K562 (cell line): ENCODE results near the gene FGL2. TPM values are rescaled to one million over a fixed set of nuclear protein-coding genes. Genes with fewer than 3 reads are reported as not detected.
"Not testable (repeated sequence)": the region's sequence is repeated elsewhere in the genome, so short reads cannot be mapped to it uniquely, and the experiment has no call there.

ENCODE experiments used
- ATAC-seq: fragments of 200-7000 bp; cut with Tn5 transposase; 3 replicates; pipeline ENCODE4 v1.9.1; 2020; ENCODE audit warnings: moderate library complexity
- BruUV-seq: library from RNA; stranded (reverse); fragments of 400-500 nt; replicated peaks from 2 replicates; lab custom pipeline; 2021; lab: Mats Ljungman, UMichigan
- CTCF ChIA-PET: fragments of 300-600 bp; formaldehyde crosslinking; extraction: SDS; loops from one replicate; lab custom pipeline; 2021; ENCODE audit warnings: low intra/inter-chr PET ratio; lab: Yijun Ruan, JAX
- POLR2A ChIA-PET: fragments of 300-600, 350-650 bp; sonication (Branson Sonifier 250); formaldehyde crosslinking; extraction: SDS; loops from one replicate; lab custom pipeline; 2021; ENCODE audit warnings: antibody characterized with exemption, inconsistent platforms; lab: Yijun Ruan, JAX
- DNase-seq, 4 experiments: peaks; one replicate each; pipeline versions ENCODE4 v3.0.0 to v3.0.0-alpha.2; 2011 to 2018; ENCODE audit warnings: low spot score in 3 of 4, mixed read lengths in 3 of 4; ENCODE audit errors: extremely low read depth in 1 of 4
- FAIRE-seq: peaks from 2 replicates; lab custom pipeline; 2011; peaks lifted over from hg19 to GRCh38; lab: Jason Lieb, UNC
- H2AFZ ChIP-seq: 2 replicates; pipeline ENCODE4 v1.6.0; 2011; ENCODE audit warnings: low read depth, low read length, control low read depth, inconsistent platforms
- H3K27ac ChIP-seq: fragments of 200-600 bp; 3 replicates; pipeline ENCODE4 v1.8.0; 2011; ENCODE audit warnings: low read depth, mild to moderate bottlenecking, control low read depth, inconsistent platforms, low read length, moderate library complexity, mixed read lengths; ENCODE audit errors: extremely low read depth
- H3K27me3 ChIP-seq, 2 experiments: fragments of 300-600 bp in 1 of 2; 2 replicates in 1 of 2; 3 replicates in 1 of 2; pipeline versions ENCODE4 v1.6.0 to v1.8.0; 2011; ENCODE audit warnings: inconsistent platforms in 2 of 2, low read length in 2 of 2, mild to moderate bottlenecking in 1 of 2, mixed read lengths in 1 of 2, moderate library complexity in 1 of 2; ENCODE audit not compliant: control insufficient read depth in 2 of 2, insufficient read depth in 2 of 2
- H3K36me3 ChIP-seq: fragments of 300-600 bp; 3 replicates; pipeline ENCODE4 v1.8.0; 2011; ENCODE audit warnings: mild to moderate bottlenecking, low read length, inconsistent platforms; ENCODE audit not compliant: control insufficient read depth, insufficient read depth
- H3K4me1 ChIP-seq, 2 experiments: fragments of 200-600 bp in 1 of 2; replicated peaks in 1 of 2; 2 replicates in 1 of 2; 3 replicates in 1 of 2; pipeline versions ENCODE4 v1.5.1 to v1.8.0; 2011; ENCODE audit warnings: inconsistent platforms in 2 of 2, low read length in 2 of 2, mild to moderate bottlenecking in 1 of 2, mixed read lengths in 1 of 2, moderate library complexity in 1 of 2; ENCODE audit not compliant: control insufficient read depth in 2 of 2, insufficient read depth in 2 of 2
- H3K4me2 ChIP-seq: 2 replicates; pipeline ENCODE4 v1.6.1; 2011; ENCODE audit warnings: low read length, control low read depth, inconsistent platforms, mixed read lengths; ENCODE audit not compliant: insufficient read depth
- H3K4me3 ChIP-seq: fragments of 200-600 bp; sonication (generic), shearing (Covaris generic); 2 replicates; pipeline ENCODE4 v1.5.1; 2016; ENCODE audit warnings: control low read depth, inconsistent platforms
- H3K79me2 ChIP-seq: fragments of 200-600 bp; 3 replicates; pipeline ENCODE4 v1.8.0; 2011; ENCODE audit warnings: low read length, inconsistent platforms; ENCODE audit not compliant: control insufficient read depth, insufficient read depth
- H3K9ac ChIP-seq, 2 experiments: 2 replicates each; pipeline versions ENCODE4 v1.6.0 to v1.6.1; 2011; ENCODE audit warnings: low read depth in 2 of 2, low read length in 2 of 2, control low read depth in 1 of 2, inconsistent platforms in 1 of 2, mild to moderate bottlenecking in 1 of 2, mixed read lengths in 1 of 2; ENCODE audit not compliant: insufficient read depth in 1 of 2
- H3K9me1 ChIP-seq: one replicate; pipeline ENCODE4 v1.6.0; 2011; ENCODE audit warnings: inconsistent platforms, mild to moderate bottlenecking, low read length, moderate library complexity; ENCODE audit not compliant: control insufficient read depth, insufficient read depth
- H3K9me3 ChIP-seq: replicated peaks from 2 replicates; pipeline ENCODE4 v1.5.1; 2011; ENCODE audit warnings: low read depth, low read length, inconsistent platforms; ENCODE audit not compliant: control insufficient read depth, insufficient read depth
- H4K20me1 ChIP-seq: replicated peaks from 2 replicates; pipeline ENCODE4 v1.6.1; 2011; ENCODE audit warnings: low read length, inconsistent platforms, mixed read lengths; ENCODE audit not compliant: control insufficient read depth, insufficient read depth
- RFX1 ChIP-seq: fragments of 450-650 bp; IDR thresholded peaks from 2 replicates; pipeline ENCODE4 v1.6.1; 2016; ENCODE audit warnings: mild to moderate bottlenecking, moderate library complexity
- WGBS: fragments of 100-300 bp; shearing (Covaris generic); methylation state at CpG from one replicate; pipeline ENCODE4 v1.1.6; 2016; ENCODE audit warnings: low coverage, mixed read lengths; ENCODE audit not compliant: insufficient coverage; ENCODE audit errors: missing lambda C conversion rate; 5-methylcytosine and 5-hydroxymethylcytosine counted together
- in situ Hi-C: fragments of 300-500 bp; cut with MboI; formaldehyde crosslinking; loops from 4 replicates; pipeline ENCODE4 v1.15.0; 2018; ENCODE audit warnings: inconsistent platforms, mixed read lengths
- intact Hi-C: fragments of 100-400 bp; cut with micrococcal nuclease; formaldehyde crosslinking; loops from 2 replicates; pipeline ENCODE4 v1.14.2; 2022
- polyA plus RNA-seq, 8 experiments: library from polyadenylated mRNA; depleted of rRNA in 4 of 8; stranded (reverse) in 5 of 8; unstranded in 3 of 8; fragments of >200 nt; fragmentation: Nextera tagmentation in 2 of 8; fragmentation: Illumina TruSeq in 1 of 8; extraction: Ambion mirVana in 2 of 8; extraction: Trizol in 1 of 8; gene quantifications; 2 replicates each; pipeline versions ENCODE4 v1.2.1 to v1.2.3, GENCODE V29; 2011 to 2014; ENCODE audit warnings: inconsistent platforms in 1 of 8, missing spikeins in 1 of 8
- total RNA-seq, 7 experiments: library from RNA; depleted of rRNA in 6 of 7; stranded (reverse); fragments of >200 nt in 6 of 7; fragmentation: Illumina TruSeq in 2 of 7; extraction: Trizol in 2 of 7; gene quantifications; 2 replicates each; pipeline versions ENCODE4 v1.2.1 to v1.2.3, GENCODE V29; 2011 to 2021; ENCODE audit warnings: low replicate concordance in 1 of 7

The FGL2 gene
- total and polyA plus RNA-seq, 9 of the 15 experiments (the other 6 are each of a cell fraction or from before 2014, with no cell fraction given): 0.11 TPM; not detected in 8

DNA sequence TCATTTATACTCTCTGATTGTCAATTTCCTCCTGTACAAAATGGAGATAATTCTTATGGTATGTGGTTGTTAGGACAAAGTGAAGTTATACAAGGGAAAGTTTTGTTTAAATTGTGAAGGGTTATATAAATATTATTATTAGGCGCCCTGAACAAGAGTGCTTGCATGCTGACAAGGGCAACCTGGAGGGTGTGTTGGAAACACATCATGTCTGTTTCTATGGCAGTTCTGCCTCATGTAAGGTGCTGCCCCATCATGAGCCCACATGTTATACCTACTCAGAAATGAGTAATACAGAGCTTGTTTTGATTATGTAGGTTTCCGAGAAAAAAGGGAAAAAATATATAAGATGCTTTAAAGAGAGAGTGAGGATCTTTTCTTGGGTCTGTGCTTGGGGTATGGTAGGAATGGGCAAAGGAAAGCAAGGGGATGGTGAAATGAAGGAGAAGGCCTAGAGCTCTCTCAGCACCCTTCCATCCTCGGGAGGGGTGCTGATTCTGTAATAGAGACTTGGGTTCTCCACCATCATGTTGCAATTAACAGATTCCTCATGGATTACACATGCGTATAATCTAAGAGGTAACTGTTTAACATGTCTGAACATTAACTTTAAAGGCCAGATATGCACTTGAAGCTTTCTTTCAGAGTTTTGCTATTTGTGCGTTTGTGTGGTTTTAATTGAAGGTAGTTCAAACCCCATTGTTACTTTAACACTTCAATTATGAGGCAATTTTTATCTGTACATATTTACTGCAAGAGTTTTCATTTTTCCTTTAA, 43.8 kb downstream of the FGL2 start:
- H3K9me1 ChIP-seq, ATAC-seq, in situ Hi-C loops, H3K36me3 ChIP-seq, BruUV-seq, POLR2A ChIA-PET, H3K4me2 ChIP-seq, intact Hi-C loops, H3K27me3 ChIP-seq, H3K4me3 ChIP-seq, H4K20me1 ChIP-seq, FAIRE-seq, H3K9ac ChIP-seq, H3K79me2 ChIP-seq, CTCF ChIA-PET, H3K9me3 ChIP-seq, DNase-seq, H3K27ac ChIP-seq, H2AFZ ChIP-seq, H3K4me1 ChIP-seq: not testable (repeated sequence)
- WGBS: 3% methylated on average over 4 of the region's 5 CpGs

DNA sequence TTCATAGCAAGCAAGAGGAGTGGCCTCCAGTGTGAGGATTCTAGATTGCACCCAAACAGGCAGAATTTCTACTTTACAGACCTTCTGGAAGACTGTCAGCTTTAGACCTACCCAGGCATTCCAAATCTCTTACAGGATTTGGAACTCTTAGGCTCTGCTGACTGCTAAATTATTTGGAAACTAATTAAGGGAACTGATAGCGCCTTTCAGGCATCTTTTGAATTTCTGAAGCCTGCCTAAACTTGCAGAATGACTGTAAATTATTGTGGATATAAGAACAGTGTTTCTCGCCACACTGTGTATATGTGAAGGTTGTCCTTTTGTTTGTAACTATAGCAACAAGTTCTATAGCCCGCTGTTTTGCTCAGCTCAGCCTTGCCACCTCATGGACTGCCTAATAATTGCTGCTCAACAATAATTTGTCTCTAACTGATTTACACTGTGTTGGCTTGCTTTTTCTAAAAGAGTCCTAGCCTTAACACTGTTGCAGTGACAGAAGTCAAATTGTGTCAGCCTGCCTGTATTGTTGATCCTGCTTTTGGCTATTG, 44.6 kb downstream of the FGL2 start:
- POLR2A ChIA-PET, CTCF ChIA-PET, H2AFZ ChIP-seq, H3K9me1 ChIP-seq, intact Hi-C loops, H3K4me2 ChIP-seq, H3K36me3 ChIP-seq, H3K9me3 ChIP-seq, H3K9ac ChIP-seq, H4K20me1 ChIP-seq, H3K27me3 ChIP-seq, H3K27ac ChIP-seq, DNase-seq, BruUV-seq, H3K79me2 ChIP-seq, in situ Hi-C loops, H3K4me1 ChIP-seq, H3K4me3 ChIP-seq: not testable (repeated sequence)
- peak; percentile 42 for TF ChIP-seq RFX1
- ATAC-seq: peak; percentile 80
- FAIRE-seq: peak; percentile 76
- 3% methylated on average over 2 of the region's 3 CpGs for WGBS

DNA sequence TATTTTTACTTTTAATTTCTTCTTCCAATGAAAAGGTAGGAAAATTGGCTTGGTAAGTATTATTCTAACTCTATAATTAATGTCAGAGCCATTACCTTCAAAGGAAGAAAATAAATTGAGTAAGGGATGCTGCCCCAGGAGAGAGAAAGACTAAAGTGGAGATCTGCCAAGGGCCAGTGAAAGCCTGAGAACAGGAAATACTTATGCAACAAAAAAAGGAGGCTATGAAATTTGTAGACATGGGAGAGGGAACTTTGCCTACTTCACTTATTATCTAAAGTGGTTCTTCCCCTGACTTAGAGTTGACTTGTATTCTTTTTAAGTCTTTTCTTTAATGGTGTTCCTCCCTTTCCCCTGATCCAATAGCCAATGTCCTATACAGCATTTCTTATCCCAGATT, 47.4 kb downstream of the FGL2 start:
- FAIRE-seq, intact Hi-C loops, H3K9me1 ChIP-seq, CTCF ChIA-PET, H3K4me2 ChIP-seq, ATAC-seq, H3K79me2 ChIP-seq, H2AFZ ChIP-seq, H3K9me3 ChIP-seq, H3K27ac ChIP-seq, H3K27me3 ChIP-seq, POLR2A ChIA-PET, BruUV-seq, H3K4me1 ChIP-seq, H3K4me3 ChIP-seq, H4K20me1 ChIP-seq, in situ Hi-C loops, H3K36me3 ChIP-seq, DNase-seq, H3K9ac ChIP-seq: not testable (repeated sequence)
